Skin of body (tissue), 2 donors: Measurements from ENCODE around the gene NAAA. TPM values are rescaled to one million over a fixed set of nuclear protein-coding genes. Genes with fewer than 3 reads are reported as not detected.
A peak's percentile ranks its signal among the peaks of the same experiment; 100 is the strongest.
"Not testable (repeated sequence)": the region's sequence is repeated elsewhere in the genome, so short reads cannot be mapped to it uniquely, and the experiment has no call there.

Experiments
- DNase-seq: peaks from one replicate; lab custom pipeline; 2025; lab: John Stamatoyannopoulos, UW
- total RNA-seq: library from RNA; depleted of rRNA; stranded (reverse); fragments of >200 nt; gene quantifications from one replicate; pipeline ENCODE4 v1.2.3, GENCODE V29; 2014

The NAAA gene
- 16.4 TPM for total RNA-seq

GRCh38 chr4:75940692-75941253 lies at the start of gene NAAA:
Gene NAAA, minus strand, starts transcription at chr4:75941013. Its CDS starts 64 bp downstream, at chr4:75940949.
- DNase-seq, result peak; percentile 28

GRCh38 chr4:75989846-75990528 lies 49.2 kb upstream of the NAAA start:
- DNase-seq, result no peak

- DNase-seq, result no peak
Measured at GRCh38 chr4:75985116-75985515, 44.3 kb upstream of the NAAA start.

- DNase-seq, result no peak
Measured at GRCh38 chr4:75980576-75980975, 39.8 kb upstream of the NAAA start.

GRCh38 chr4:75976177-75976576 lies 35.4 kb upstream of the NAAA start:
- DNase-seq, result no peak

GRCh38 chr4:75973766-75974165 lies 33.0 kb upstream of the NAAA start:
- DNase-seq, result no peak

GRCh38 chr4:75968084-75968483 lies 27.3 kb upstream of the NAAA start:
- no peak for DNase-seq

- DNase-seq, result no peak
Measured at GRCh38 chr4:75963558-75963957, 22.7 kb upstream of the NAAA start.

GRCh38 chr4:75962072-75962471 lies 21.3 kb upstream of the NAAA start:
- DNase-seq, result not testable (repeated sequence)

GRCh38 chr4:75958546-75958945 lies 17.7 kb upstream of the NAAA start:
- DNase-seq, result not testable (repeated sequence)

- not testable (repeated sequence) for DNase-seq
Measured at GRCh38 chr4:75954811-75955210, 14.0 kb upstream of the NAAA start.

GRCh38 chr4:75953509-75953908 lies 12.7 kb upstream of the NAAA start:
- DNase-seq, result no peak

- DNase-seq, result no peak
Measured at GRCh38 chr4:75950213-75950815, 9.5 kb upstream of the NAAA start.

GRCh38 chr4:75948822-75949444 lies 8.1 kb upstream of the NAAA start:
- no peak for DNase-seq

GRCh38 chr4:75939890-75940691 lies 722 bp downstream of the NAAA start:
- DNase-seq, result peak; percentile 53

- no peak for DNase-seq
Measured at GRCh38 chr4:75935628-75936027, 5.2 kb downstream of the NAAA start.

- DNase-seq, result no peak
Measured at GRCh38 chr4:75930152-75930551, 10.7 kb downstream of the NAAA start.

- not testable (repeated sequence) for DNase-seq
Measured at GRCh38 chr4:75924916-75925315, 15.9 kb downstream of the NAAA start.

- no peak for DNase-seq
Measured at GRCh38 chr4:75924309-75924827, 16.4 kb downstream of the NAAA start.

- no peak for DNase-seq
Measured at GRCh38 chr4:75922588-75922987, 18.2 kb downstream of the NAAA start.

GRCh38 chr4:75921910-75922309 lies 18.9 kb downstream of the NAAA start:
- DNase-seq, result no peak
